Measurements from ENCODE around the gene EXD1. TPM values are rescaled to one million over a fixed set of nuclear protein-coding genes. Genes with fewer than 3 reads are reported as not detected.

Gene EXD1
- total and polyA plus RNA-seq, 2 experiments from 2014 or later, result 0.07 TPM; not detected in 1

DNA sequence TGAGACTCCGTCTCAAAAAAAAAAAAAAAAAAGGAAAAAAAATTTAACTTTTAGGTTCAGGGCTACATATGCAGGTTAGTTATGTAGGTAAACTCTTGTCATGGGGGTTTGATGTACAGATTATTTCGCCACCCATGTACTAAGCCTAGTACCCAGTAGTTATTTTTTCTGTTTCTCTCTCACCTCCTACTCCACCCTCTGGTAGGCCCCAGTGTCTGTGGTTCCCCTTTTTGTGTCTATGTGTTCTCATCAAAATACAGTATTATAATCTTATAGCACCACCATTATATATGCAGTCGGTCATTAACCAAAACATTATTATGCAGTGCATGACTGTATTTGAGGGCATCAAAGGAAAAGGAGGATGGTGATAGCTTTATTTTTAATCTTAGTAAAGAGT, 47.8 kb upstream of the EXD1 start:
- TF ChIP-seq EZH2 (IDR thresholded peaks at IDR 0.05; ENCODE audit: low read depth, unreplicated experiment) (no peak), ZNF331 (CRISPR knock-in tag; IDR thresholded peaks at IDR 0.05; ENCODE audit: low read depth) (no peak), CTCF (conservative IDR thresholded peaks at IDR 0.05; ENCODE audit: low read depth in 2 of 2) (no peak)
- TF ChIP-seq, protein P1, sequence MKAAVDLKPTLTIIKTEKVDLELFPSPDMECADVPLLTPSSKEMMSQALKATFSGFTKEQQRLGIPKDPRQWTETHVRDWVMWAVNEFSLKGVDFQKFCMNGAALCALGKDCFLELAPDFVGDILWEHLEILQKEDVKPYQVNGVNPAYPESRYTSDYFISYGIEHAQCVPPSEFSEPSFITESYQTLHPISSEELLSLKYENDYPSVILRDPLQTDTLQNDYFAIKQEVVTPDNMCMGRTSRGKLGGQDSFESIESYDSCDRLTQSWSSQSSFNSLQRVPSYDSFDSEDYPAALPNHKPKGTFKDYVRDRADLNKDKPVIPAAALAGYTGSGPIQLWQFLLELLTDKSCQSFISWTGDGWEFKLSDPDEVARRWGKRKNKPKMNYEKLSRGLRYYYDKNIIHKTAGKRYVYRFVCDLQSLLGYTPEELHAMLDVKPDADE (IDR thresholded peaks at IDR 0.05), result no peak
- H3K27ac Mint-ChIP-seq, result no peak overlapping the region

GRCh38 chr15:41276831-41277230, 46.3 kb upstream of the EXD1 start:
- Histone ChIP-seq H3K27ac (ENCODE audit: low read depth) (no peak overlapping the region), H3K4me2 (no peak overlapping the region), H3K4me3 (no peak overlapping the region), H3K79me2 (replicated peaks; ENCODE audit: insufficient read depth) (no peaks in the 10 kb centered on the region), H3K36me3 (ENCODE audit: insufficient read depth) (peaks cover 13% of the 10 kb centered on the region; the same call in 1 of the 2 replicates), H3K27me3 (ENCODE audit: insufficient read depth) (no peaks in the 10 kb centered on the region), H3K9me2 (ENCODE audit: insufficient read depth) (no peaks in the 10 kb centered on the region), H4K20me1 (replicated peaks; ENCODE audit: insufficient read depth) (no peaks in the 10 kb centered on the region), H3F3A (replicated peaks; ENCODE audit: low read depth) (no peaks in the 10 kb centered on the region), H3K4me1 (ENCODE audit: insufficient read depth) (no peaks in the 10 kb centered on the region), H2AFZ (no peak overlapping the region)
- H3K27me3 Mint-ChIP-seq (ENCODE audit: insufficient read depth, low read depth, poor library complexity), result no peaks in the 10 kb centered on the region
- no peak overlapping the region for H3K27ac Mint-ChIP-seq
- peaks cover 32% of the 10 kb centered on the region for H3K36me3 Mint-ChIP-seq (ENCODE audit: low read depth)
- H3K4me3 Mint-ChIP-seq, result no peak overlapping the region
- H3K9me3 Mint-ChIP-seq, result no peaks in the 10 kb centered on the region
- no peak for ATAC-seq
- no peaks in the 10 kb centered on the region for H3K4me1 Mint-ChIP-seq
- no peak for DNase-seq (ENCODE audit: low spot score)
- no peak for TF ChIP-seq POLR2AphosphoS5 (IDR thresholded peaks at IDR 0.05; ENCODE audit: low read depth)
- TF ChIP-seq NANOG (IDR thresholded peaks at IDR 0.05; ENCODE audit: borderline replicate concordance), result no peak
- TF ChIP-seq CREB1 (CRISPR knock-in tag; IDR thresholded peaks at IDR 0.05; ENCODE audit: low read depth), result no peak
- TF ChIP-seq EZH2phosphoT487 (IDR thresholded peaks at IDR 0.05; ENCODE audit: unreplicated experiment), result no peak
- TF ChIP-seq, protein P1 (IDR thresholded peaks at IDR 0.05), result no peak
- TF ChIP-seq ZNF462 (CRISPR knock-in tag; IDR thresholded peaks at IDR 0.05), result no peak
- TF ChIP-seq JUNB (IDR thresholded peaks at IDR 0.05; ENCODE audit: unreplicated experiment), result no peak

More for the DNA sequence above, 47.8 kb upstream of the EXD1 start:
- Mint-ChIP-seq H3K4me3 (no peak overlapping the region), H3K9me3 (no peaks in the 10 kb centered on the region), H3K4me1 (peaks cover 9% of the 10 kb centered on the region; the same call in 2 of the 3 replicates), H3K27me3 (ENCODE audit: insufficient read depth, low read depth, poor library complexity) (peaks cover 4% of the 10 kb centered on the region), H3K36me3 (ENCODE audit: low read depth) (peaks cover 29% of the 10 kb centered on the region)
- H3K9me2 ChIP-seq (ENCODE audit: insufficient read depth), result no peaks in the 10 kb centered on the region
- no peaks in the 10 kb centered on the region for H3K27me3 ChIP-seq (ENCODE audit: insufficient read depth)
- H3K4me3 ChIP-seq, result no peak overlapping the region
- ATAC-seq, result no peak
- H3K27ac ChIP-seq (ENCODE audit: low read depth), result no peak overlapping the region
- no peaks in the 10 kb centered on the region for H4K20me1 ChIP-seq (replicated peaks; ENCODE audit: insufficient read depth)
- H3K36me3 ChIP-seq (ENCODE audit: insufficient read depth), result peaks cover 9% of the 10 kb centered on the region; the same call in 1 of the 2 replicates
- H3K4me2 ChIP-seq, result no peak overlapping the region
- H2AFZ ChIP-seq, result no peak overlapping the region
- H3F3A ChIP-seq (replicated peaks; ENCODE audit: low read depth), result peaks cover 3% of the 10 kb centered on the region; the same call in 1 of the 2 replicates
- 0 out of 2 replicates have a peak, but pooled peaks cover 5% of the 10 kb centered on the region for H3K4me1 ChIP-seq (ENCODE audit: insufficient read depth)
- H3K79me2 ChIP-seq (replicated peaks; ENCODE audit: insufficient read depth), result no peaks in the 10 kb centered on the region
- DNase-seq (ENCODE audit: low spot score), result no peak

All from GM23338 (cell line).